Lower leg skin (tissue), 3 donors: ENCODE data around the gene CD300H.

Experiments
- POLR2A ChIP-seq, 2 donors: fragments of 450-650 bp; IDR thresholded peaks; one replicate each; pipeline ENCODE4 v1.6.1; 2016 to 2017; ENCODE audit warnings: antibody characterized with exemption in 2 of 2, mild to moderate bottlenecking in 1 of 2, moderate library complexity in 1 of 2
- TF ChIP-seq, protein P1 (sequence below), 3 donors: fragments of 450-650 bp; IDR thresholded peaks; one replicate each; pipeline ENCODE4 v1.5.1; 2016; ENCODE audit warnings: antibody characterized with exemption in 3 of 3, mild to moderate bottlenecking in 3 of 3, moderate library complexity in 2 of 3

GRCh38 chr17:74603746-74604145 is 36.4 kb upstream of the CD300H start:
- TF ChIP-seq, protein P1, sequence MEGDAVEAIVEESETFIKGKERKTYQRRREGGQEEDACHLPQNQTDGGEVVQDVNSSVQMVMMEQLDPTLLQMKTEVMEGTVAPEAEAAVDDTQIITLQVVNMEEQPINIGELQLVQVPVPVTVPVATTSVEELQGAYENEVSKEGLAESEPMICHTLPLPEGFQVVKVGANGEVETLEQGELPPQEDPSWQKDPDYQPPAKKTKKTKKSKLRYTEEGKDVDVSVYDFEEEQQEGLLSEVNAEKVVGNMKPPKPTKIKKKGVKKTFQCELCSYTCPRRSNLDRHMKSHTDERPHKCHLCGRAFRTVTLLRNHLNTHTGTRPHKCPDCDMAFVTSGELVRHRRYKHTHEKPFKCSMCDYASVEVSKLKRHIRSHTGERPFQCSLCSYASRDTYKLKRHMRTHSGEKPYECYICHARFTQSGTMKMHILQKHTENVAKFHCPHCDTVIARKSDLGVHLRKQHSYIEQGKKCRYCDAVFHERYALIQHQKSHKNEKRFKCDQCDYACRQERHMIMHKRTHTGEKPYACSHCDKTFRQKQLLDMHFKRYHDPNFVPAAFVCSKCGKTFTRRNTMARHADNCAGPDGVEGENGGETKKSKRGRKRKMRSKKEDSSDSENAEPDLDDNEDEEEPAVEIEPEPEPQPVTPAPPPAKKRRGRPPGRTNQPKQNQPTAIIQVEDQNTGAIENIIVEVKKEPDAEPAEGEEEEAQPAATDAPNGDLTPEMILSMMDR (IDR thresholded peaks at IDR 0.05): no peak
- TF ChIP-seq POLR2A (IDR thresholded peaks at IDR 0.05): no peak
